GM19099 (cell line): ENCODE measurements around the gene ARFIP1.

Source experiments
- POLR2A ChIP-seq: IDR thresholded peaks from 3 replicates; pipeline ENCODE4 v1.6.1; 2011; ENCODE audit warnings: low read depth; ENCODE audit not compliant: insufficient read length; ENCODE audit errors: extremely low read depth

Gene ARFIP1

DNA sequence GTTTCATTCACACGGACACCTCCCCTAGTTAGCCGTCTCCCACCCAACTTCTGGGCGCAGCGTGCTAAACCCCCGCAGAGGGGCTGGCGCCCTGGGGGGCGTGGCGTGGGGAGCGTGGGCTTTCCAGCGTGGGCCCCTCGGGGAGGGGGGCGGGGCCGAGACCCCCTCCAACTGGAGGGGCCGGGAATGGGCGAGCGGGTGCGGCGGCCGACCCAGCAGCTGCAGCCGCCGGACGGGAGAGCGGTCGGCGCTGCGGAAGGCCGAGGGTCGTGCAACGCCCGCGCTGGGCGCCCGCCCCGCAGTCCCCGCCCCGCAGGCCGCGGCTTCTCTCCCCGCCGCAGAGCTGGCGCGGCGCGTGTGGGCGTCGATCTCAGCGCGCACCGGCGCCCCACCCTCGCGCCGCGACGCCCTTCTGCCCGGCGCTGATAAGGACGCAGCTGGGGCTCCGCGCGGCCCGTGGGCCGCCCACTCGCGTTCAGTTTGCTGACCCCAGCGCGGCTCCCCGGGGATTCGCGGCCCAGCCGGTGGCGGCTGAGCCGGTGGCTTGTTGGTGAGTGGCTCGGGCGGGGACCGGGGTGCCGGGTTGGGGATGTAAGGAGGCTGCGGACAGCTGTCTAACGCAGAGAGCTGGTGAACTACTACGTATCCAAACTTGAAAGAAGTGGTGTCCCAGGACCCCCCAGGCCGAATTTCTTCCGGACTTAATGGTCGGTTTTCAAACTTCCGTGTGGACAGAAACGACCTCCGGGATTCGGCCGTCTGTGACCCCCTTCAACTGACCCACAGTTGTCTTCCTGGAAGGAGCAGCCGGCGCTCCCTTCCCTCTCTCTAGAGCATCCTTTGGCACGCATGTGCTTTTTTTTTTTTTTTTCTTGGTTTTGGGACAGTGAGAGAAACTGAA lies 157.8 kb downstream of the ARFIP1 start:
- TF ChIP-seq POLR2A: no peak

DNA sequence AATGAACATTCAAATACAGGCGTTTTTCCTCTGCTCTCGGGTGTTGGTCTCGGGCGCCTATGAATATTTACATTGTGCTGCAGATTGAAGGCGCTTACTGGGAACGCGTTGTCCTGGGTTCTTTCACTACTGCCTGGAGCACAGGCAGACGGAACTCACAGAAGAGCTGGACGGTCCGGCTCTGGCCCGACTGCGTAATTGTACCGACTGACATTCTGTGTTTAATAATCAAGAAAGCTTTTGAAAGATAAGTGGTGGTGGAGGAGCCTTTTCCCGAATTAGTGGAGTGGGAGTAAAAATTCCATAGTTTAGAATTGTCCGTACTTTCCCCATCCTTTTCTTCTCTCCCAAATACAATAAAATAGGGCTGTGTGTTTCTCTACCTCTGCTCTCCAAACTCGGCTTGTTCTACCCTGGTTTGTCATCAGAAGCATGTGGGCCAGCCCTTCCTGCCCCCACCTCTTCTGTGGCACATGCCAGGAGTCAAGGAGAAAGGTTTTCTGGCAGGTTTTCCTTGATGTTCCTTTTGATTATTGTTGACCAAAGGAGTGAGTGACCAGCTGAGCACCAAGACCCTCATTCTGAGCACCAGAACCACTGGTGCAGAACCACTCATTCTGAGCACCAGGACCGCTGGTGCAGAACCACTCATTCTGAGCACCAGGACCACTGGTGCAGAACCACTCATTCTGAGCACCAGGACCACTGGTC lies 158.6 kb downstream of the ARFIP1 start:
- TF ChIP-seq POLR2A: no peak

DNA sequence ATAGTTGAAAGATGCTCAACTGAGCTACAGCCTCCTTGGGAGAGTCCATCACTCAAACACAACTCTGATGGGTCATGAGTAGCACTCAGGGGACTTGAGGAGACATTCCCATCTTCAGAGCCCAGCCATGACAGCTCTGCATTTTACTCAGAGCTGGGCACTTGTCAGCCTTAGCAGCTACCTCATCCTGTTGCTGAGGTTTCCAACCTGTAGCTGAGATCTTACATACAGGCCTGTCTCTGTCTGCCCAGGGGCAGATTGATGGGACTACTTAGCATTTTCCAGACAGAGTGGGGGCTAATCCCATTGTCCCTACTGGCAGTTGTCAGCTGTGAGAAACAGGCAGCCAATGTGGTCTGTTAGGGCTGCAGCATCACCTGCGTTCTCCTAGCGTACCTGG lies 159.9 kb downstream of the ARFIP1 start:
- no peak for TF ChIP-seq POLR2A

DNA sequence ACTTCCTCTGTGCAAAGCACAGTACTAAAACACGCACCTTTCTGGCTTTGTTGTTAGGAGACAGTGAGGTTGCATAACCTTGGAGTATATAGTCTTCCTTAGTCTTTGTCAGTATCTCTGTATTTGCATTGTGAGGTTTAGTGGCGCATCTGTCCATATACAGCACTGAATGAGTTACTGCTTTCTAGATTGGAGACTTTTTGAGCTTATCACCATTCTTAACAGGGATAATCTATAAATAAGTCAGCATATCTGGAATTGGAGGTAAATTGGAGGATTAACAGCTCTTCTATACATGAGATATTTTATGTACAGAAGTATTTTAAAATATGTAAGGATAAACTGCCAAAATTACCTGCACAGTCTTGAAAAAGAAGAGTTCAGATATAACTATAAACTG lies 160.7 kb downstream of the ARFIP1 start:
- no peak for TF ChIP-seq POLR2A

DNA sequence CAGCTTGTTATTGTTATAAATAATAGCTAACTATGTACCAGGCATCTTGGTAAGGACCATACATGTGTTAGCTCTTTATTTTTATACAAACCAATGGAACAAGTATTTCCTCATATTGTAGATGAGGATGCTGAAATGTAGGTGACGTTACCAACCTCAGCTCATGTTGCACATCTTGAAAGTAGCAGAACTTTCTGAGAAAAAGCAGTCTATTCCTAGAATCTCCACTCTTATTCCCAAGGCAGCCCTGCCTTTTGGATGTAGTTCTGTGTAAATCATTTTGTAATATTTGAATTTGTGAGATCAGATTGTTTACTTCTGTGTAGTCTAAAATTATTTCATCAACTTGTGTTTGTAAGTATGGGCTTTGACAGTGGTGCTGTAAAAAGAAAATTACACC lies 161.7 kb downstream of the ARFIP1 start:
- TF ChIP-seq POLR2A: no peak

DNA sequence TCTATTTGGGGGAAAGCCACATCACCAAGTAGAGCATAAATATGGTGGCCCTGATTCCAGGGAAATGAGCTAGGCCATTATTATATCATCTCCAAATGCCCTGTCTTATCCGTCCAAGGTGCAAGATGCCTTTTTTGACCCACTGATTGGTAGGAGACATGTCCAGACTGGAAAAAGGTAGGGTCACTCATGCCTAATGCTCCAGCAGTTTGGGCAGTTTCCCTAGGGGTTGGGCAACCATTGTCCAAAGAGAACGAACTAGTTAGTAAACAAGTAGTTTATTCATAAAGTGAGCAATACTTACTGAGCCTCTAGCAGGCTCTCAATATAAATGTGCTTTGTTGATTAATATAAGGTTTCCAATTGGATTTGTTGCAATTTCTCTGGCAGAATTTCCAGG lies 162.6 kb downstream of the ARFIP1 start:
- no peak for TF ChIP-seq POLR2A

DNA sequence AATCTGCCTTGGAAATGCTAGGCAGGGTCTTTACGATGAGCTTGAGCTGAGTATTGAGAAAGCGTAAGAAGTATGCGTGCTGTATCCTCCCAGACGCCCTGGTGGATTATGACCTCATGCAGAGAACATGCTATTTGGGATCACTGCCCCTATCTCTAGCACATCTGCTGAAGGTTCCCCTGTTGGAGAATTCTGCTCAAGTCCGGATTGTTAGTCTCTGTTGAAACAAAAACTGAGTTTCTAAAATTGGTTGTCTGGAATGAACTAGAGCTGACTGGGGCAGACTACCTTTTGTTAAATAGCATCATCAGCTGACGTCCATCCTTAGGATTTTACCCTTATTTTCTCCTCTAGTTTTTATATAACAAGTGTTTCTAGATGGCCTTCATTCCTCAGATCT lies 163.9 kb downstream of the ARFIP1 start:
- TF ChIP-seq POLR2A: no peak

DNA sequence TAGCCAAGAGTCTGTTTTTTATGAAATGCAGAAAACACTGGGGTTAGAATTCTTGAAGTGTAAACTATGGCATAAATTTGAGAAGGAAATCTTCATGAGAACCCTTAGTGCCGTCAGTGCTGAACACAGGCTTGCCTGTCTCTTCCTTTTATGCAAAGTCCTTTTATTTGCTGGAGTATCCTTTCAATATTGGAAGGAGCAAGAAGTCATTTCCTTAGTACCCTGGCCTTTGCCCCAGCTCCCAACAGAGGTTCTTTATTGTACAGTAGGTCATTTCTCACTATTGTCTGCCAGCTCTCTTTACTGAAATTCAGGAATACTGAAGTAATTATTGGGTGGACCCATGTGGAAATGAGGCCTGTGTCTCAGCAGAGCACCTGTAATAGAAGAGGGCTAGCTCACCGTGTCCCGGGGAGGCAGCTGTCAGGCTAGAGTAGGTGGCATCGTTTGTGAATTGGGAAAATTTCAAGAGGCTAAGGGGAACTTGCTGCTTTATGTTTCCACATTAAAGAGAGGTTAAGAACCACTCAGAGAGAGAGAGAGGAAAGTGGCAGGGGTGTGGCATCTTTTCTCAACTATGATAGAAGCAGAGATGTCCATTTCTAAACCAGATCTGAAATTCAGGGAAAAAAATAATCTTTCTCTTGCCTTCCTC lies 165.0 kb downstream of the ARFIP1 start:
- no peak for TF ChIP-seq POLR2A

DNA sequence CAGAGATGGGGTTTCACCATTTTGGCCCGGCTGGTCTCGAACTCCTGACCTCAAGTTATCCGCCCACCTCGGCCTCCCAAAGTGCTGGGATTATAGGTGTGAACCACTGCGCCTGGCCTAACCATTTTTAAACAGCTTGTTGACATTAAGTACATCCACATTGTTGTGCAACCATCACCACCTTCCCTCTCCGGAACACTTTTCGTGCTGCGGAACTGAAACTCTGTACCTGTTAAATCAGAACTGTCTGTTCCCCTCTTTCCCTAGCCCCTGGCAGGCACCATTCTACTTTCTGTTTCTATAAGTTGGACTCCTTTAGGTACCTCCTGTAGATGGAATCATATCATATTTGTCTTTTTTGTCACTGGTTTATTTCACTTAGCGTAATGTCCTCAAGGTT lies 165.9 kb downstream of the ARFIP1 start:
- TF ChIP-seq POLR2A: no peak

DNA sequence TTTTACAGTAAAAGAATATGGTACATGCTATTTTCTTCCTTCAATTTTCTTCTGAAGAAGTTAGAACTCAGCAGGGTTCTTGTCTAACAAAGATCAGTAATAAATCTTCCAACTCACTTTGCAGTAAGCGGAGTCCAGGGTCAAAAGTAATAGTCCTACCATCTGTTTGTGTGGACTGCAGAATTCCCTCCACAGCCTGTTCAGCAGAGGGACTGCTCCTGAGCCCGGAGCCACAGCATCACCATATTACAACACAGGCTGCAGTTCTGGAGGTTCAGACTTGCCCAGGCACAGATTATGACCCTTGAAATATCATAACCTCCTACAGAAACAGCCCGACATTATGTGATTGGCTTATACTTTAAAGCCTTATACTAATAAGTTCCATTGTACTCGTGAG lies 166.7 kb downstream of the ARFIP1 start:
- no peak for TF ChIP-seq POLR2A

DNA sequence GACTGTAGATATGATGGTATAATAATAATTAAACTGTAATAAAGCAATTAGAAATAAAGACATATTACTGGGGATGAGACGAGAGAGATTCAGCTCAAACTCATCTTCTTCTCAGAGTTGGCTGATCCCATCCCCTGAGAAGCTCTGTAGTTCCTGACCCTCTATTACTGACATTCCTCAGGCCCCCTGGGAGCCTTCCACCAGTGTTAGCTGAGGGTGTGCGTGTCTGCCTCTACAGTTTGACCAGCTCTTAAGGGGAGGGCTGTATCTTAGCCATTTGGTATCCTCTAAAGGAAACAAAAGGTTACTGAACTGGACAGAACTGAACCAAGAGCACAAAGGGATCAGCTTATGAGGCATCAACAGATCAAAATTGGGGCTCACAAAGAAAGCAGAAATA lies 167.6 kb downstream of the ARFIP1 start:
- TF ChIP-seq POLR2A: no peak

DNA sequence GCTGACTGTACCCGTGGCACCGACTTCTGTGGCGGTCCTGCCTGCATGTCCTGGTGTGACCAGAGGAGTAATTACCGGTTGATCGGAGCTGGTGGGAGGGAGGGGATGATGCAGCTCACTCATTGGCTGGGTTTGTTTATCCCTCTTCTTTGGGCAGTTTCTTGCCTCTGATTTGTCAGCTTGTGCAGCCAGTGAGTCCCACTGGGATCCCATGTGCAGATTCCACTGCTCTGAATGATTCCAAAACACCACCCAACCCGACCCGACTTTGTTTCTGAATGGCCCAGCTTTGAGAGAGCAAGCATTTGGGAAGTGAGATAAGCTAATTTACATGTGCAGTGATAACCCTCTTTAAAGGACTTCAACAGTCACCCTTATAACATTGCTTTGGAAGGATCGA lies 170.2 kb downstream of the ARFIP1 start:
- no peak for TF ChIP-seq POLR2A

DNA sequence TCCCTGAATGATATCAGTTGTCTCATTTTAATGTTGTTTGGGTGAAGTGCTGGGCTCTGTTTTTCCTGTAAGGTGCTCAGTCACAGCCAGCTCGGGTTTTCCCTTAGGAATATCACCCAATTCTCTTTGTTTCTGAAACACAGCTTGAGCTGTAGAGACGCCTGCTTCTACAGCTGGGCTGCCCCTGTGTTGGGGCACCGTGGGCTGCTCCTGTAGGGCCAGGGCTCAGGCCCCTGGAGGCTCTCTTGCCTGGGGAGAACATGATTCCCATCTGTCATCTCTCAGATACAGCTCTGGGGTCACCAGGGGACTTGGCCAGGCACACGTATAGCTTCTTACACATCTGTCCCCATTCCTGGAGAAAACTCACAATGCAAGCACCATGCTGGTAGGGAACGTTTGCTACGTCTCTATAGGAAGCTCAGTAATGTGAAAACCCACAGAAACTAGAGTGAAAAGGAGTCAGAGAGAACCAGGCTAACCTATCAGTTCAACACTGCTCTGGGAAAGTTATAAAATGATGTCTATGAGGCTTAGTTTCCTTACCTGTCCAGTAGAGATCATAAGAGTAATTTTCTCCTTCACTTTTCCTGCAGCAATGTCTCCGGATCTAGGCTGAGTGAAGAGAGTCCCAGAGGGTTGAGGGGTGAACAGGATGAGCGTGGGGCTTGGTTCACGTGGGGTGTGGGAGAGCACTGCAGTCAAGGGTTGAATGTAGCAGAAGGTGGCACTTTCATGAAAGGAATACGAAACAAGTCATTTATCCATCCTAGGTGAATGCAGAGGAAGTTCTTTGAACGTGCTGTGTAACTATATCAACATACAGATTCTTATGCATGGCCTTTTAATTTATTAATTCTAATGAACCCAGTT lies 170.9 kb downstream of the ARFIP1 start:
- TF ChIP-seq POLR2A: no peak

DNA sequence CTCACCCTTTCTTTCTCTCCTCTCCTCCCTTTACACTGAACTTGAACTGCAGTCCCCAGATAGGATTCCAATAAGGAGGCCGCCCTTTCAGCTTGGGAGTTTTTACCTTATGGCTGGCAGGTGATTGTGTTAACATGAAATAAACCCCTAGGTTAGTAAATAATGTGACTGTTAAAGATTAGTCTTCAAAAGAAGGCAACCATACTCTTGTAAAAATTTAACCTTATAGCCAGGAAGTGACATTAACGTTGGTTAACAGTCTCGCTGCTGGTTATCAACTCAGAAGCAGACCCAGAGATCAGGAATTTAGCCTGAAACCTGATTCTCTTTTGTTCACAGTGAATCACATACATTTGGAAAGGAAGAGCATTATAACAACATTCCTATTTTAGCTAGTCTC lies 171.6 kb downstream of the ARFIP1 start:
- TF ChIP-seq POLR2A: no peak

DNA sequence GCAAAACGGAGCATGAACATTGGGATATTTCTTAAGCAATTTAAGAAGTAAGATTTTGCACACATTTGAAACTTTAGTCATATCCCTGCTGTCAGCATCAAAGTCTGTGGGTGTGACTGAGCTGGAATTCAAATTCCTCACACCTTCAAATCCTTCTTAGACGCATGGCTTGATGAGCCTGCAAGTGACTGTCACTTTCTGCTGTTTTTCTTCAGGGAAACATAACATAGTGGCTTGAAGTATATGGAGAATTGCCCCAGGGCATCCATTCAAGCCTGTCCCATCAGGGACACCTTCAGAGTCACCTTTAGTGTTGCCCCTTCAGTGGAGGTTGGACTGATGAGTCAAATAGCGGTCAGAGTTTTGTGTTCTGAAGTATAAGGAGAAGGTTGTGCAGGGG lies 173.8 kb downstream of the ARFIP1 start:
- no peak for TF ChIP-seq POLR2A

DNA sequence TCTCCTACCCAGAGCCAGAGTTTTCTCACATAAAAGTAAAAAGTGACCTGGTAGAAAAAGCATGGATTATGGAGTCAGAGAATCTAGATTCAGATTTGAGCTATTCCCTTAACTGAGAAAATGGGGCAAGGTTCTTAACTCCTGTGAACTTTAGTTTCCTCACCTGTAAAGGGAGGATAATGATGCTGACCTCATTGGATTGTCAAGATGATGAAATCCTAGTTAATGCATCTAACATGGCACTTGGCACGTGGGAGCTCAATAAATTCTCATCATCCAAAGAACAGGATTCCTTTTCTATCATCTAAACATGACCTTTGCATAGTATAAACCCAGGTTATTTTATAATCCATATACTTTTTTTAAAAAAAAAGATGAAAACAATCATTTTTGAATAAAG lies 175.0 kb downstream of the ARFIP1 start:
- TF ChIP-seq POLR2A: no peak

DNA sequence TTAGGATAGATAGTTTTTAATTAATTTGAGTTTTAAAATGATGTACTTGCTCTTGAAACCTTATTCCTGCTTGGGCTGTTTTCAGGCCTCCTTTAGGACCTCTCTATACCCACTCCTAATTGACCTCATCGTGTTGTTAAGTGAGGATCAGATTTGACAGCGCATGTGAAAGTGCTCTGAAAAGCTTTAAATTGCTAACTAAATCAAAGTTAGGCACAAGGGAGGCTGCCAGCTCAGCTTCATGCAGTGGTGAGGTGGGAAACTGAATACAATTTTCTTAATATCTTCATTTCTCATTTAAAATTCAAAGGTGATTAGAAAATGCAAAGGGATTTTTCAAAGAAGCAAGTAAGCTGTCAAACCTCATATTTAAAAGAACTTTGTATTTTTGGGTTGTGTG lies 176.4 kb downstream of the ARFIP1 start:
- TF ChIP-seq POLR2A: no peak
